ENCODE results near the gene PKMYT1.

Gene PKMYT1

GRCh38 chr16:2974319-2975056 is 5.8 kb downstream of the PKMYT1 start:
- no peak for DNase-seq (ENCODE audit: low read depth in 3 of 3, low spot score in 1 of 3)

DNA sequence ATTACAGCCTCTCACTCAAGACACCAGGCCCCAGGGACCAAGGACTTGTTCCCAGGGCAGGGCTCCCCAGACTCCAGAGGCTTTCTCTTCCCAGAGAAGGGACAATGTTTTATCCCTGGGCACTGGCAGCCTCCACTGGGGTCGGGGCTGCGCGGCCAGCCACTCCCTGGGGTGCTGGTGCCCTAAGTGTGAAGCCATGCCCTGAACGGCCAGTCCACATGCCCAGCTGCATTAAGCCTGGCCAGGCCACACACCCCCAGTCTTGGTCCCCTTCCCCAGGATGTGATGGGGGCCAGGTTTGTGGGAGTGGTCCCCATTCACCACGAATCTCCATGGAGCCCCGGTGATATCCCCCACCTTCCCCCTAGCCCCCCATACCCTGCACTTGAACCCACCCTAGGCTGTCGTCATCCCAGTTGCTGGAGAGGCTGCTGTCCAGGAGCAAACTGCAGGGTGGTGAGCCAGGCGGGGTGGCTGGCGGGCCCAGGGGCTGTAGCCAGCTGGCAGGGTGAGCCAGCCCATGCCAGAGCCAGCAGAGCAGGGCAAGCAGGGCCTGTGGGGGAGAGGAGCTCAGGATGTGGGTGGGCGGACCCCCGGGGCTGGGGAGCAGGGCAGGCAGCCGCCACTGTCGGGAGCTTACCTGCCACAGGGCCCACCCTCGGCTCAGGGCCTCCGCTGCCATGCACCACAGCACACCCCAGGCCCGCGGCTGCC is 6.5 kb downstream of the PKMYT1 start:
- no peak for DNase-seq (ENCODE audit: low read depth in 3 of 3, low spot score in 1 of 3)

DNA sequence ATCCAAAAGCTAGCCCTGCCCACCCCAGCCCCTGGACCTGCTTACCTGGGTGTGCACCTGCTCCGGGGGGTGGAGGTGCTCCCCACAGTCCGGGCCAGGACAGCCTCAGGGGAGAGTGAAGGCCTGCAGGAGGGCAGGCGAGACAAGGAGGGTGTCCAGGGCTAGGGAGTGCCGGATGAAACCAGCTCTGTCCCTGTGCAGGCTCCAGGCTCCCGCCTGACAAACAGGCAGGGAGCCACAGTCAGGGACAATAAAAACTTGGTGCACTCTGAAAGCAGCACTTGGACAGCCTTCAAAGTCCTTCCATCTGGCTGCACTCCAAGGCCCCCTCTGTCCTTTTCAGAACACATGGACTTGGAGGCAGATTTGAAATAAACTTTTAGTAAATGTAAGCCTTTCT is 7.2 kb downstream of the PKMYT1 start:
- no peak for DNase-seq (ENCODE audit: low read depth in 3 of 3, low spot score in 1 of 3)

DNA sequence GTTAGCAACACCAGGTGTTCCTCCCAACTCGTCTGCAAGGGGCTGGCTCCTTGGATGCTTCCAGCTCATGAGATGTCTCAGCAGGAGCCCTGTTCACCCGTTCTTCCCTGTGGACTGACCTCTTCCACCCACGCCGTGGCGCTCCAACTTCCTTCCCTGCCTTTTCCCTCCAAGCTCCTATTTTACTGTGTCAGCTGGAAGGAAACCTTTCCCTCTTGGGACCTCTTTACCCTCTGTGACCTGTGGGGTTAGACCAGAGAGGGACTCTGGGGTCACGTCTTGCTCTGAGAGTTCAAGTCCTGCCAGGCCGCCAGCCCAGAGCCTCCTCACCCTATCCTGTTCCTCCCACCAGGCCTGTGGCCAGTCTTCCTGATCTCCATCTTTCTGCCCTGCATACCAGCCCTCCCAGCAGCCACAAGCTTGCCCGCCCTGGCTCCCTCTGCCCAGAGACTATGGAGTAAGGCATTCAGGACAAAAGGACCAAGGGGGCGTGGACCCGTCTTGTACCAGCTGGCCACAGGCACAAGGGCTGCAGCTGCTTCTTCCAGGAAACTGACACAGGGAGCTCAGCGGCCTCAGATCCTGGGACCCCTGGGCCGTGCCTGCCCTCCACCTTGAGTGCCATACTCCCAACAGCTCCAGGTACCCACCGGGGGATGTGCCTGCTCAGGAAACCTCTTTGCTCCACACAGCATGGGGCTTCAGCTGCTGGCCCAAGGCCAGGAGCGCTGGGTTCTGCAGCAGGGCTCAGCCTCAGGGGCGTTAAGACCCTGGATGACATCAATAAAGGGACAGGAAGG is 8.1 kb downstream of the PKMYT1 start:
- no peak for DNase-seq (ENCODE audit: low read depth in 3 of 3, low spot score in 1 of 3)

- DNase-seq (ENCODE audit: low read depth in 3 of 3, low spot score in 1 of 3) = no peak
Measured at GRCh38 chr16:2971134-2971984, 8.9 kb downstream of the PKMYT1 start.

- DNase-seq (ENCODE audit: low read depth in 3 of 3, low spot score in 1 of 3) = no peak
Measured at GRCh38 chr16:2970563-2970962, 9.7 kb downstream of the PKMYT1 start.

DNA sequence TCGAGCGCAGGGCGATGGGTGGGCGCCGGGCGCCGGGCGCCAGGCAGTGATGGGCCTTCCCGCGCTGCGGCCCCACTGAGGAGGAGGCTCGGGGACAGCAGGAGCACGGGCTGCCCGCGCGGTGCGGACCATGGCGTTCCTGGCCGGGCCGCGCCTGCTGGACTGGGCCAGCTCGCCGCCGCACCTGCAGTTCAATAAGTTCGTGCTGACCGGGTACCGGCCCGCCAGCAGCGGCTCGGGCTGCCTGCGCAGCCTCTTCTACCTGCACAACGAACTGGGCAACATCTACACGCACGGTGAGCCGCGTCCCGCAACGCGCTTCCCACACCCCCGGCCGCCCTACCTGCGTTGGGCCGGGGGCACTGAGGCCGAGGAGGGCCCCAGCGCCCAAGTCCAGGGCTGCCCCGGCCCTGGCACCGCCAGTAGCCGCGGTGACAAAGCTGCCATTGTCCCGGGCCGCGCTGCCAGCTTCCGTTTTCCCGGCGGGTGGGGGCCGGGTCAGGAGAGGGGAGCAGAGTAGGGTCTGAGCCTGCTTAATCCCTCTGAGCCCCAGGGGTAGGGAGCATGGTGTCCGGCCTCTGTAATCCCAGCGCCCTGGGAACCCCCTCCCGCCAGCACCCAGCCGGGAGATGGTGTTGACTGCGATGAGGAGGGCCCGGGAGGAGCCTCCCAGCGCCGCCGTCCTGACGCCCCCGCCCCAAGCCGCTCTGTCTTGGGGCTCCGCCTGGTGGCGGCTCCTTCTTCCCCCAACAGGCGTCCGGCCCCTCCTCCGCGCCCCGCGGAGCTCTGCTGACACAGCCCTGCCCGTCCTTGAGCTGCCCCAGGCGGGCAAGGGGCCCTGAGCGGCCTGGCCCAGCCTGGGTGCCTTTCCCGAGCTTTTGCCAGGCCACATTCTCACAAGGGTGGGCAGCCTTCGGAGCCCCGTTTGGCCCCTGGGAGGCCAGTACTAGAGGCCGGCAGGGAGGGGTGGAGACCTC is 10.4 kb downstream of the PKMYT1 start:
- DNase-seq (ENCODE audit: low read depth in 3 of 3, low spot score in 1 of 3) = peak in 1 of 3 donors; percentile 56

GRCh38 chr16:2968738-2969544 is 11.3 kb downstream of the PKMYT1 start, which contains the start of gene PAQR4:
TSS of gene PAQR4 (plus strand) at chr16:2969348. CDS start at chr16:2969675, 327 bp downstream.
- peak; percentile 36 to 68 (median 41) for DNase-seq (ENCODE audit: low read depth in 3 of 3, low spot score in 1 of 3)

DNA sequence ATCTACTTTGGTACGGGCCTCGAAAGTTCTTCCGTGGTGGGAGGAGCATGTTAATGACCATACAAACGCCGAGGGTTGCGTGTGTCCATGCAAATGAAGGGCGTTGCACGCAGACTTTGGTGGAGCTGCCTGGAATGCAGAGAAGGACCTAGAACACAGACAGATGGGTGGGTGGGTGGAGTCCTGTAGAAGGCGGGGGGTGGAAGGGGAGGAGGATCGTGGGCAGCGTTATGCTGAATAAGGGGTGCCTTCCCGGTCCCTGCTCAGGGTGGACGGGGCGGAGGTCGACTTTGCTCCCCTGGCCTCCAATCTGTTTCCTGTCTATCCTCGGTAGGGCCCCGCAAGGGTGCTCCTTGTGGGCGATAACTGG is 11.9 kb downstream of the PKMYT1 start:
- no peak for DNase-seq (ENCODE audit: low read depth in 3 of 3, low spot score in 1 of 3)

DNA sequence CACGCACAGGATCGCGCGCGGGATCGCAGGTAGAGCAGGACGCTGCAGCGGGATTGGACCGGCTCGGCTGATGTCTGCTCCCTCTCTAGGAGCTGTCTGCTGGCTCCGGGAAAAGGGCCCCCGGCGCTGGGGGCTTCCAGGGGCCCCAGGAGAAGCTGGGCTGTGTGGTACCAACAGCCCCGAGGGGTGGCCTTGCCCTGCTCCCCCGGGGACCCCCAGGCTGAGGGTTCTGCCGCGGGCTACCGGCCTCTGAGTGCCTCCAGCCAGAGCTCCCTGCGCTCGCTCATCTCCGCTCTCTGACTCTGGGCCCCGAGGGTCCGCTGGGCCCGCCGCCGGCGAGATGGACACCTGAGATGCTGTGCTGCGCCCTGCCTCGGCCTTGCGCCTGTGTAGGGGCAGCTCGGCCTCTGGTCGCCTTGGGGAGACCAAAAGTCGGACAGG is 12.5 kb downstream of the PKMYT1 start:
- no peak for DNase-seq (ENCODE audit: low read depth in 3 of 3, low spot score in 1 of 3)

DNA sequence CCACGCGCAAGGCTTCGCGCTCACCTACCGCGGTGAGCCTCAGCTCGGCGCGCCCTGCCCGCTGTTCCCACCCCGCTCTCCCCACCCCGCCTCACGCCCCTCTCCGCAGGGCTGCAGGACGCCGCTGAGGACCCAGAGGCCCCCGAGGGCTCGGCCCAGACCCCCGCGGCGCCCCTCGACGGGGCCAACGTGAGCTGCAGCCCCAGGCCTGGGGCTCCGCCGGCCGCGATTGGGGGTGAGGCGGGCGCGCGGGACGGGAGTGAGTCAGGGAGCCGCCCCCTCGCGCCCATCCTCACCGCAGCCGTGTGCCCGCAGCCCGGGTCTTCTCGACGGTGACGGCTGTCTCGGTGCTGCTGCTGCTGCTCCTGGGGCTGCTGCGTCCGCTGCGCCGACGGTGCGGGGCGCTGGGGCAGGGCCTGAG is 13.0 kb downstream of the PKMYT1 start:
- no peak for DNase-seq (ENCODE audit: low read depth in 3 of 3, low spot score in 1 of 3)

- no peak for DNase-seq (ENCODE audit: low read depth in 3 of 3, low spot score in 1 of 3)
Measured at GRCh38 chr16:2966808-2967191, 13.4 kb downstream of the PKMYT1 start.

DNA sequence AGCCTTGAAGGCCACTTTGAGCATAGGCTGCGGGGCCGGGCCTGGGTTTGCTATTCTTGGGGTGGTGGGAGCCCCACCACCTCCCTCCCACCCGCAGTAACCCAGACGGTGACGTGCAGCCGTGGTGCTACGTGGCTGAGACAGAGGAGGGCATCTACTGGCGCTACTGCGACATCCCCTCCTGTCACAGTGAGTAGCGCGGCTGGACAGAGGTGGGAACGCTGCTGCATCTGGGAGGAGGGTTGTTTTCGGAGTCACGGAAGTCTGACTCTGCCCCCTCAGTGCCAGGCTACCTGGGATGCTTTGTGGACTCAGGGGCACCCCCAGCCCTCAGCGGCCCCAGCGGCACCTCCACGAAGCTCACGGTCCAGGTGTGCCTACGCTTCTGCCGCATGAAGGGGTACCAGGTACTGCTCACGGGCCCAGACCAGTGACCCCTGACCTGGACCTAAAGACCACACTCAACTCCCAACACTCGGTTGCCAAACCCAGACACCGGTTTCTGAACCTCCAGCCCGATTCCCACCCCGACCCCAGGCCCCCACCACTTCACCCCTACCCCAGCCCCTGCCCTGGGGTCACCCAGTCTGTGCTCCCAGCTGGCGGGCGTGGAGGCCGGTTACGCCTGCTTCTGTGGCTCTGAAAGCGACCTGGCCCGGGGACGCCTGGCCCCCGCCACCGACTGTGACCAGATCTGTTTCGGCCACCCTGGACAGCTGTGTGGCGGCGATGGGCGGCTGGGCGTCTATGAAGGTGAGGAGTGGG is 14.0 kb downstream of the PKMYT1 start:
- no peak for DNase-seq (ENCODE audit: low read depth in 3 of 3, low spot score in 1 of 3)

DNA sequence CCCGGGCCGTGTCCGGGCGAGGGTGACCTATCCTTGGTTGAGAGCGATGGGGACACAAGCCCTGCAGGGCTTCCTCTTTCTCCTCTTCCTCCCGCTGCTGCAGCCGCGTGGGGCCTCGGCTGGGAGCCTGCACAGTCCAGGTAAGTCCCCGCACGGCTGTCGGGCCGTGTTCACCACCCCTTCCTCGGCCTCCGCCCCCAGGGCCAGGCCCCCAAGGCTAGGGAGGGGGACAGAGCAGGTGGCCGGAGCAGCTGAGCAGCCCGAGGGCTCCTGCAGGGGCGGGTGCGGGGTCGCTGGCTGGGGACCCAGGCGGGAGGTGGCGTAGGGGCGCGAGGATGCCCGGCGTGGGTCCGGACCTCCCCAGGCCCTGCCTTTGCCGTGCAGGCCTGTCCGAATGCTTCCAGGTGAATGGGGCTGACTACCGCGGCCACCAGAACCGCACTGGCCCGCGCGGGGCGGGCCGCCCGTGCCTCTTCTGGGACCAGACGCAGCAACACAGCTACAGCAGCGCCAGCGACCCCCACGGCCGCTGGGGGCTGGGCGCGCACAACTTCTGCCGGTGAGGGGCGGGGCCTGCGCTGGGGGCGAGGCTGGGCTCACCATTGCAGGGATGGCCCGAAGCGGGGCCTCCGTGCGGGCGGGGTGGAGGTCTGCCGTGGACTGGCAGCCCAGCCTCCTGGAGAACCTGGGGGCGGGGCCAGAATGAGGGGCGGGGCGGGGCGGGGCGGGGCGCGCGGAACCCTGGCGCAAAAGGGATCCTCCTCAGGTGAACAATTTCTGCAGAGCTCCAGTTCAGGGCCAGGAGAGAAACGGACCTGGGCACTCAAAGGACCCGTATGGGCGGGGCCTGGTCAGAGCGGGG is 15.5 kb downstream of the PKMYT1 start:
- DNase-seq (ENCODE audit: low read depth in 3 of 3, low spot score in 1 of 3) = no peak

DNA sequence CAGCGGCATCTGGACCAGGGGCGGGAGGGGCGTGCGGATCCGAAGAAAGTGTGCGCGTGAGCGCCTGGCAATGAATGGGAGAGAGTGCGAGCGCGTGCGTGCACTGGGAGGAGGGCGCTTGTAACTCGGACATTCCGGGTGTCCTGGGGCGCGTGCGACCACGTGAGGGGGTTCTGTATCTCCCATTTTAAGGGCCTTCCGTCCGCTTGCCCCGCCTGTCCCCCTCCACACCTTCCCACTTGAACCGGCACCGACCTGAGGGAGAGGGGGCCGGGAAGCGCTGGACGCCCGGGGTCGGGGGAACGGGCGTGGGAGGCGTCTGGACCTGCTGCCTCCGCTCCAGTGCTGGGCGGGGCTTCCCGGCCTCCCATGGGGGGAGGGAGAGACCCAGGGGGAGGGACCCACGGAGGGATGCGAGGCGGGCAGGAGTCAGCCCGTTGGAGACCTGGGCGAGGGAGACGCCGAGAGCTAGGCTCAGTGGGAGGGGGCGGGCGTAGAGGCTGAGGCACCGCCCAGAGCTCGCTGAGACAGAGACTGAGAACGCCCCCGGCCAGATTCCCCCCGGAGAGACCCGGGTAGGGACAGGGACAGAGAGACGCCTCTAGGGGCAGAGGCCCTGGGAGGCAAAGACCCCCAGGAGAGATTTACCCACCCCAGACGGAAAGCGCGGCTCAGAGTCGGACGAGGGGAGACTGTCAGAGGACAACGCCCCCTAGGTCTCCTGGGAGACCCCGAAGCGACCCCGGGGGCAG is 16.3 kb downstream of the PKMYT1 start, which contains the start of gene KREMEN2:
Gene KREMEN2 (plus strand): TSS at position 553 of the 752 bp plus-strand sequence. CDS start 246 bp downstream, outside the sequence.
- DNase-seq (ENCODE audit: low read depth in 3 of 3, low spot score in 1 of 3) = peak in 1 of 3 donors; percentile 33

DNA sequence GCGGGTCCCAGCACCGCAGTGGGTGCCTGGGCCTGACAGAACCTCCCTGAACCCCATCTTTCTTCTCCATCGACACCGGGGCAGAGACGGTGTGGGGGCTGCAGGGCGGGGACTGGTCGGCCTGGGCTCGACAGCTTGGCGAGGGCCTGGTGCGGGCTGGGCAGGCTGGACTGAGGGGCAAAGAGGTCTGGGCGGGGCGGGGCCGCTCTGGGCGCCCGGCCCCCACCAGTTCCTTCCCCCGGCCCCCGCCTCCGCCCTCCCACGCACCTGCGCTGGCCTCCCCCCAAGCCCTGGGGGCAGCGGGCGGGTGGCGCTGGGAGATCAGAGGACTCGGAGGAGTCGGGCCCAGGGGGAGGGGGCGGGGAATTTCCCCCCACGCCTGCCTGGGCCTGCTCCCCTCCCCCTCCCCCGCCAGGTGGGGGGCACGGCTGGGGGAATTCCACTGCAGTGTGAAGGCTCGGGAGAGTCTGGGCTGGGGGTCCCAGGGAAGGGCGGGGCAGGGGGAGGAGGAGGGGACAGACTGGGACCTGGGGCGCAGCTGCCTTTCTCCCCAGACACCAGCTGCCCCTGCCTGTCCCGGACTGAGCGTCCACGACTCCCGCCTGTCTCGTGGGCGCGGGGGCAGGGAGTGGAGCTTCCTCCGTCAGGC is 17.0 kb downstream of the PKMYT1 start:
- DNase-seq (ENCODE audit: low read depth in 3 of 3, low spot score in 1 of 3) = no peak

Data from stimulated activated CD4-positive, alpha-beta T cell treated with anti-CD3 and anti-CD28 coated beads, TNF-alpha, amount 100 ng/mL, for 1 hour (primary cell).